Subcutaneous abdominal adipose tissue (tissue), 5 donors: ENCODE measurements around the gene HBG2.
"Not testable (repeated sequence)": the region's sequence is repeated elsewhere in the genome, so short reads cannot be mapped to it uniquely, and the experiment has no call there.

Source experiments
- H3K27ac ChIP-seq: one replicate; pipeline ENCODE4 v1.7.0; 2013; ENCODE audit warnings: low read depth, mild to moderate bottlenecking, inconsistent platforms, low read length, moderate library complexity
- H3K27me3 ChIP-seq, 5 donors: one replicate each; pipeline ENCODE4 v1.7.0; 2013; ENCODE audit warnings: low read length in 5 of 5, inconsistent platforms in 1 of 5; ENCODE audit not compliant: control insufficient read depth in 5 of 5, insufficient read depth in 4 of 5
- H3K36me3 ChIP-seq, 5 donors: one replicate each; pipeline ENCODE4 v1.7.0; 2013; ENCODE audit warnings: low read length in 5 of 5; ENCODE audit not compliant: control insufficient read depth in 5 of 5, insufficient read depth in 5 of 5
- H3K4me1 ChIP-seq, 5 donors: one replicate each; pipeline ENCODE4 v1.7.0; 2013; ENCODE audit warnings: low read length in 5 of 5, mild to moderate bottlenecking in 3 of 5, moderate library complexity in 1 of 5; ENCODE audit not compliant: control insufficient read depth in 5 of 5, insufficient read depth in 5 of 5
- H3K4me3 ChIP-seq, 5 donors: one replicate each; pipeline ENCODE4 v1.7.0; 2013; ENCODE audit warnings: low read length in 5 of 5, low read depth in 1 of 5
- H3K9ac ChIP-seq, 5 donors: one replicate each; pipeline ENCODE4 v1.7.0; 2013; ENCODE audit warnings: low read length in 5 of 5, mild to moderate bottlenecking in 4 of 5, moderate library complexity in 3 of 5
- H3K9me3 ChIP-seq, 5 donors: one replicate each; pipeline ENCODE4 v1.7.0; 2013; ENCODE audit warnings: low read length in 5 of 5; ENCODE audit not compliant: control insufficient read depth in 5 of 5
- donor health status: healthy.
- donor health status: healthy.
- donor health status: healthy.
- donor health status: healthy.
- donor health status: healthy.

The HBG2 gene

DNA sequence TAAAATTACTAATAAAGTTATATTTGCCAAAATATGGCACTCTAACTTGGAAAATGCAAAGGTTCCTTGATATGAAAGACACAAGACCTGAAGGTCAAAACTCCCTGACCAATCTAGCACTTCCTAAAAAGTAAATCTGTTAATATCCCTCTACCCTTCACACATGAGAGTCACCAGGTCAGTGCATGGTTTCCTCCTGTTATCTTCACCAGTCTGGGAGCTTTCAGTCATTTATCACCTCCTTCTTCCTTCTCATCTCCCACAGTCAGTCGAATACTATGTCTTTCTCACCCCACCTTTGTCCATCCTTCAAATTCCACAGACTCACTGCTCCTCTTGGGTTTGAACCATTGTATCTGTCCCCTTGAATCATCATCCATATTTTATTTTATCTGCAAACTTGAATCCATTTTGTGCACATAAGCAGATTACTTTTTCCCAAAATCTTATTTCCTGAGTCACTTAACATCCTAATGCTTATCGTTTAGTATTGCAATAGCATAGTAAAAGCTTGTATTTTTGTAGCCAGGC, 12.5 kb upstream of the HBG2 start:
- no peak overlapping the region for H3K27ac ChIP-seq
- H3K4me3 ChIP-seq: no peak overlapping the region
- no peaks in the 10 kb centered on the region for H3K9me3 ChIP-seq
- H3K4me1 ChIP-seq: no peaks in the 10 kb centered on the region
- no peak overlapping the region for H3K9ac ChIP-seq
- no peaks in the 10 kb centered on the region for H3K27me3 ChIP-seq
- no peaks in the 10 kb centered on the region for H3K36me3 ChIP-seq

GRCh38 chr11:5266609-5267008, 12.0 kb upstream of the HBG2 start:
- Histone ChIP-seq H3K36me3 (no peaks in the 10 kb centered on the region), H3K9me3 (no peaks in the 10 kb centered on the region), H3K27me3 (no peaks in the 10 kb centered on the region), H3K27ac (no peak overlapping the region), H3K4me3 (no peak overlapping the region), H3K4me1 (no peaks in the 10 kb centered on the region), H3K9ac (no peak overlapping the region)

- H3K27ac ChIP-seq: no peak overlapping the region
- no peak overlapping the region for H3K4me3 ChIP-seq
- H3K4me1 ChIP-seq: no peaks in the 10 kb centered on the region
- no peaks in the 10 kb centered on the region for H3K9me3 ChIP-seq
- no peaks in the 10 kb centered on the region for H3K36me3 ChIP-seq
- no peaks in the 10 kb centered on the region for H3K27me3 ChIP-seq
- no peak overlapping the region for H3K9ac ChIP-seq
Observed at GRCh38 chr11:5265832-5266231, 11.3 kb upstream of the HBG2 start.

DNA sequence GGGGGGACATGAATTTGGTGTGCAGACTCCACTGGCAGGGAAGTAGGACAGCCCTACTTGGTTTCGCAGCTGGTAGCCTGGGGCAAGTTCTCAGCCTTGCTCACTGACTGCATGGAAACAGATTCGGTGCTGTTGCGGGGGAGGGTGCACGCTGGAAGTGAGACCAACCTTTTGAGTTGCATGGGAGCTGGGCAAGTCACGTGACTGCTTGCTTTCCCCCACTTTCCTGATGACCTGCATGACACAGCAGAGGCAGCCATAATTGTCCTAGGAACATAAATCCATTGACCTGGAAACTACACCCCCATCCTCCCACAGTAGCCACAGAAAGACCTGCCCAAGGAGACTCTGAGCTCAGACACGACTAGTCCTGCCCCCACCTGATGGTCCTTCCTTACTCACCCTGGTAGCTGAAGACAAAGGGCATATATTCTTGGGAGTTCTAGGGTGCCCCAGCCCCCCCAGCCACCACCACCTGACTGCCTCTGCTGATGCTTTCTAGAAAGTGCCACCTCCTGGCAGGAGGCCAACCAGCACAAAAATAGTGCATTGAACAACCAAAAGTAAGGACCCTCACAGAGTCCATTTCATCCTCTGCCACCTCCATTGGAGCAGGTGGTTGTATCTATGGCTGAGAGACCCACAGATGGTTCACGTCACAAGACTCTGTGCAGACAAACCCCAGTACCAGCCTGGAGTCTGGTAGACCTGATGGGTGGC, 4.1 kb upstream of the HBG2 start:
- H3K9me3 ChIP-seq: no peaks in the 10 kb centered on the region
- H3K27me3 ChIP-seq: no peaks in the 10 kb centered on the region
- no peak overlapping the region for H3K9ac ChIP-seq
- H3K4me3 ChIP-seq: no peak overlapping the region
- no peaks in the 10 kb centered on the region for H3K4me1 ChIP-seq
- no peaks in the 10 kb centered on the region for H3K36me3 ChIP-seq
- no peak overlapping the region for H3K27ac ChIP-seq

GRCh38 chr11:5257296-5257695, 2.7 kb upstream of the HBG2 start:
- no peak overlapping the region for H3K4me3 ChIP-seq
- no peak overlapping the region for H3K9ac ChIP-seq
- H3K27me3 ChIP-seq: no peaks in the 10 kb centered on the region
- H3K4me1 ChIP-seq: no peaks in the 10 kb centered on the region
- H3K27ac ChIP-seq: no peak overlapping the region
- no peaks in the 10 kb centered on the region for H3K9me3 ChIP-seq
- H3K36me3 ChIP-seq: no peaks in the 10 kb centered on the region

- not testable (repeated sequence) for H3K27ac ChIP-seq, H3K4me3 ChIP-seq
Observed at GRCh38 chr11:5254023-5254422, 558 bp downstream of the HBG2 start.

GRCh38 chr11:5253440-5253839, 1.1 kb downstream of the HBG2 start:
- H3K9me3 ChIP-seq, H3K4me3 ChIP-seq, H3K4me1 ChIP-seq, H3K27me3 ChIP-seq, H3K27ac ChIP-seq, H3K9ac ChIP-seq, H3K36me3 ChIP-seq: not testable (repeated sequence)

More at GRCh38 chr11:5254023-5254422, 558 bp downstream of the HBG2 start:
- not testable (repeated sequence) for H3K9me3 ChIP-seq, H3K9ac ChIP-seq, H3K4me1 ChIP-seq, H3K27me3 ChIP-seq, H3K36me3 ChIP-seq

GRCh38 chr11:5252919-5253265, 1.7 kb downstream of the HBG2 start:
- no peak overlapping the region for H3K9ac ChIP-seq
- H3K9me3 ChIP-seq: no peaks in the 10 kb centered on the region
- H3K4me1 ChIP-seq: no peaks in the 10 kb centered on the region
- H3K27ac ChIP-seq: no peak overlapping the region
- H3K27me3 ChIP-seq: no peaks in the 10 kb centered on the region
- no peaks in the 10 kb centered on the region for H3K36me3 ChIP-seq
- no peak overlapping the region for H3K4me3 ChIP-seq

DNA sequence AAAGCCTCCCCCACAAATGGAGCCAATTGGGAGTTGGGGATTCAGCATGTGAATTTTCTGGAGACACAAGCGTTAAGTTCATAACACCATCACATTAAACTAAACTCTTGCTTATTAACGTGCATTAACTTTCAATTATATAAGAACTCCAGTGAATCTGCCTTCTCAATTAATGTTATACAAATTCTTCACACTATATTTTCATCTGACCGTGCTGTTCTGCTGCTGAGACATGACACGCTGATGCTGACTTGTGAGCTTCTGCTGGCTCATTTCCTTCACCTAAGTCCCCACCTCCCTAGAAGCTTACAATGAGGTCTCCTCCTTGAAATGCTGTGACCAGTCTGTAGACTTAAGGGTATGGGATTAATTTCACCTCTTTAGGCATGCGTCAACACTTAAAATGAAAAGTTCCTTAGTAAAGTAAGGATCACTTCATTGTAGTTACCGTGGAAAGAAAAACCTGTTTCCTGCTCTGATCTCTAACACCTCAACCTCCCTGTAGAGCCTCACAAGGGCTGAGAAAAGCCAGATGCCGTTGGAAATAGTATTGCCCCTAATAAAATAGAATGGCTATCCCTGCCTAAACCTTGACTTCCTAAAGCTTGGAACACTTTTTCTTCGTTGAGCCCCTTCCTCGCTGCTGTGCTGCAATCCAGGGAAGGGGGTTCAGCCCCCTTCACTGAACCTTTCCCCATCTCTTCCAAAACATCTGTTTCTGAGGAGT, 2.2 kb downstream of the HBG2 start:
- H3K4me3 ChIP-seq: no peak overlapping the region
- no peaks in the 10 kb centered on the region for H3K36me3 ChIP-seq
- no peaks in the 10 kb centered on the region for H3K9me3 ChIP-seq
- no peaks in the 10 kb centered on the region for H3K4me1 ChIP-seq
- H3K27me3 ChIP-seq: no peaks in the 10 kb centered on the region
- H3K27ac ChIP-seq: no peak overlapping the region
- H3K9ac ChIP-seq: no peak overlapping the region

GRCh38 chr11:5251746-5252145, 2.8 kb downstream of the HBG2 start:
- Histone ChIP-seq H3K27me3 (no peaks in the 10 kb centered on the region), H3K9ac (no peak overlapping the region), H3K9me3 (no peaks in the 10 kb centered on the region), H3K4me3 (no peak overlapping the region), H3K36me3 (no peaks in the 10 kb centered on the region), H3K27ac (no peak overlapping the region), H3K4me1 (no peaks in the 10 kb centered on the region)
